ENCODE results near the gene SLC35F5.
"Not testable (repeated sequence)": the region's sequence is repeated elsewhere in the genome, so short reads cannot be mapped to it uniquely, and the experiment has no call there.

The SLC35F5 gene

DNA sequence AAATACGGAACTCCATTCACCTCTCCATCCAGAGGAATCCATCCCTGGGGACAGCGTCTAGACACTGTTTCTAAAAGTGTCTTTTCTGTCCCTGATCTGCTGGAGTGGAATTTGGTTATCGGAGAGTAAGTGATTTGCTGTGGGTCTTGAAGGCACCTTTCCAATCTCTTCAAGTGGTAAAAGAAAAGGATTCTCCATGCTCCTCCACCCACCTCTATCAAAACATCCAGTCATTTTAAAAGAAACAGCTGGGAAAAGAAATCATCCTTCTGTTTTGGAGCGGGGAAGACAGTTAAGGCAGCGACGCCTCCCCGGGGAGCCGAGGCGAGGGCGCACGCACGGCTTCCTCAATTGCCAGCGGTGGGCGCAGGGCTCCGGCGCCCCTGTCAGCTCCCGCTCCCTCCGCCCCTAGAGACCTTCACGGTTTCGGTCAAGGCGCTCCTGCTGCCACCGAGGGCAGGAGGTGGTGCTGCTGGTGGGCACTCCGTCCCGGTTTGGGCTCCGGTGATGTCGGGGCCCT is 547 bp downstream of the SLC35F5 start:
- no peak for DNase-seq (ENCODE audit: low read depth, low spot score)

- no peak for DNase-seq (ENCODE audit: low read depth, low spot score)
Observed at GRCh38 chr2:113755035-113755834, 1.2 kb downstream of the SLC35F5 start.

DNA sequence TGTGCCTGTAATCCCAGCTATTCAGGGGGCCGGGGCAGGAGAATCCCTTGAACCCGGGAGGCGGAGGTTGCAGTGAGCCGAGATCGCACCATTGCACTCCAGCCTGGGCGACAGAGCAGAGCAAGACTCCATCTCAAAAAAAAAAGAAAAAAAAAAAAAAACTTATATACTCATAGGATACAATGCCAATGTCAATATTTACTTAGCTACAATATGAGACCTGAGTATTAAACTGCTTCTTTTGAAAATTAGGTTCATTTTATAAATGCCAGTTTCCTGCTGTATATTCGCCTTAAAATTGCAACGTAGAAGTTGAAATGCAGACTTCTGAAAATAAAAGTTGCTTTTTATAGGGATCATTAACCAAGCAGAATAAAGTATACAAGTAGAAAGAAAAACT is 2.3 kb downstream of the SLC35F5 start:
- no peak for DNase-seq (ENCODE audit: low read depth, low spot score)

- no peak for DNase-seq (ENCODE audit: low read depth, low spot score)
Observed at GRCh38 chr2:113750385-113750784, 6.1 kb downstream of the SLC35F5 start.

DNA sequence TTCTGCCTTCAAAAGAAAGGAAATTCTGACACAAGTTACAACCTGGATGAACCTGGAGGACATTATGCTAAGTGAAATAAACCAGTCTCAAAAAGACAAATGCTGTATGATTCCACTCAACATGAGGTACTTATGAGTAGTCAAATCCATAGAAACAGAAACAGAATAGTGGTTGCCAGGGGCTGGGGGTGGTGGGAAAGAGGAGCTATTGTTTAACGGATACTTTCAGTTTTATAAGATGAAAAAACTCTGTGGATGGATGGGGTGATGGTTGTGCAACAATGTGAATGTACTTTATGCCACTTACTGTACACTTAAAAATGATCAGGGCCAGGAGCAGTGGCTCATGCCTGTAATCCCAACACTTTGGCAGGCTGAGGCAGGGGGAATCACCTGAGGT is 15.4 kb downstream of the SLC35F5 start:
- DNase-seq (ENCODE audit: low read depth, low spot score): no peak

DNA sequence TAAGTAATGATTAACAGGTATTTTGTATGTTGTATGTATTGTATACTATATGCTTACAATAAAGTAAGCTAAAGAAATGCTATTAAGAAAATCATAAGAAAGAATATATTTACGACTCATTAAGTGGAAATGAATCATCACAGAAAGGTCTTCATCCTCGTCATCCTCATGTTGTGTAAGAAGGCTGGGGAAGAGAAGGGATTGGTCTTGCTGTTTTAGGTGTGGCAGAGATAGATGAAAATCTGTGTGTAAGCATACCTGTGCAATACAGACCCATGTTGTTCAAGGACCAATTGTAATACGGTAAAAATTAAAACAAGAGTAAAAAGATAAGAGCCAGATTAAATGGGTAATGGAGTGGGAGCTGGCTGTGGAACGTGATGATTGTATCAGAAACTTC is 16.6 kb downstream of the SLC35F5 start:
- DNase-seq (ENCODE audit: low read depth, low spot score): no peak

DNA sequence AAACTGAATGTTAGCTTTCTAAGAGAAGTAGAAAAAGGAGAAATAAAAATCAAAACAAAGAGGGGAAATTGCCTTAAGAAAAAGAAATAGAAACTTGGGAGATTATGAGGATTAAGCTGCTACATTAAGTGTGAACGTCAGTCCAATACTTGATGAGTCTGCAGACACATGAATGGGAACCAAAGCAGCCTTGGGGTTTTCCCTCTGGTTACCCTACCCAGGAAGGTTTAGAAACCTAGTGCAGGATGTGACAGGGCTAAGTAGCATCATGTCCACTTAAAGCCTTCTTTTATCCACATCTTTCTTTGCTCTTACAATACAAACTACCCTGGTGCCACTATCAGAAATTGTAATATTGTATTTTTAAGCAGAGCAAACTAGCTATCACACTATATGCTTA is 22.3 kb downstream of the SLC35F5 start:
- DNase-seq (ENCODE audit: low read depth, low spot score): no peak

DNA sequence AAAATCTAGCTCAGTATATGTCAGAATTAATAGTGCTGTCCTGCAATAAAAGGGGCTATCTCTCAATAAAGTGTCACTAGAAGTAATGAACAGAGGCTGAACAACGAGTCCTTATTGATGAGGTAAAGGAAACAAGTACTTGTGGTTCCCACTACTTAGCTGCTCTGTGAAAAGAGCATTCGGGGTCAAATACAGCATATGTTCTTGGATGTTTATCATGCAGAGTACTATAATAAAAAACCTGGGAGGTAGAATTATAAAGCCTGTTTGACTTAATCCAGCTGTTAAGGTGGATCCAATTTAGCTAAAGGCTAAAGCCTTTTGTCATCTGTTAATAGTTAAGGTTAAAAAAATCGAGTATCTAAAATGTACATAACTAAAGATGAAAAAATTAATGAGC is 32.4 kb downstream of the SLC35F5 start:
- DNase-seq (ENCODE audit: low read depth, low spot score): no peak

GRCh38 chr2:113723411-113723810 is 33.0 kb downstream of the SLC35F5 start:
- no peak for DNase-seq (ENCODE audit: low read depth, low spot score)

DNA sequence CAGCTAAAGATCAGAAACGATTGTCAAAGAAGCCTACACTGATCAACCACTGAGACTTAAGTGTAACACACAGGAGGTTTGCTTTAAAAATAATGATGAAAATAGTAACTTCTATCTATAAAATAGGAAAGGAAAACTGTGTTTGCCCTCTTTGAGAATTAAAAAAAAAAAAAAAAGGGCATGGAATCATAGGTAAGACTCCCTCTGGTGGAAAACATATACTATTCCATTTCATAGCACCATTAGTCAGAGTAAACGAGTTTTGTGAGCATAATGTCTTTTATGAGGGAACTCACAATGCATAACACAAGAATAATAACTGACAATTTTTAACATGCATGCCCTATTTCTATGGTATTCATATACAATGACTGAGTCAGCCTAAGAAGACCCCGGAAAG is 36.3 kb downstream of the SLC35F5 start:
- DNase-seq (ENCODE audit: low read depth, low spot score): no peak

DNA sequence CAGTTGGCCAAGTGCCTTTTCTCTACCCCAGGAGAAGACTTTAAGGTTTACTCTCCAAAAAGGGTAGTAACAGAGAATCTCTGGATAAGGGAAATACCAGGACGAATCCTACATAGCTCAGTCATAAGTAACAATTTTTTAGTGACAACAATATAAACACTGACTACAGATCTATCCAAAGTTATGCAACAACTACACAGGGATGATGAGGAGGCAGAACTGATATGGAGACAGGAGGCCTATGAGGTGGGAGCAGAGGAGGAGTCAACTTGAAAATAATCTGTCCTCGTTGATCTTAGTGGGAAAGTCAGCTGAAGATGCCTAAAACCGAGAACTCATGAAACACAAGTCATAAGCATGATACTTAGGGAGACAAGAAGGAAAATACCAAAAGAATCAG is 40.2 kb downstream of the SLC35F5 start:
- no peak for DNase-seq (ENCODE audit: low read depth, low spot score)

DNA sequence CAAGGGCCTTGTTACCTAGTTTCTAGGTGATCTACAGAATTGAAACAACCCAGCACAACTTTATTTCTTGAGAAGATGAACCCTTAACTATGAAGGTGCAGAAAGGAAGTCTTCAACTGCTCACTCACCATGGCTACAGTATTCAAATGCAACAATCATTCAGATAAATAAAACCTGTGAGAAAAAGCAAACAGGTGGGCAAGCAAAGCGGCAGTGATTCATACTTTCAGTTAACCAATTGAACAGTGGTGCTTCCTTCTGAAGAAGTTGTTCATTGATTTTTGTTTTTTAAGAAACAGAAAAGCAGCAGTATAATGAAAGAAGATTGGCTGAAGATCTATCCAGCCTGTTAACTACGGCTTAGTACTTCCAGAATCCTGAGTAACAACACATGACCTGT is 43.5 kb downstream of the SLC35F5 start:
- no peak for DNase-seq (ENCODE audit: low read depth, low spot score)

DNA sequence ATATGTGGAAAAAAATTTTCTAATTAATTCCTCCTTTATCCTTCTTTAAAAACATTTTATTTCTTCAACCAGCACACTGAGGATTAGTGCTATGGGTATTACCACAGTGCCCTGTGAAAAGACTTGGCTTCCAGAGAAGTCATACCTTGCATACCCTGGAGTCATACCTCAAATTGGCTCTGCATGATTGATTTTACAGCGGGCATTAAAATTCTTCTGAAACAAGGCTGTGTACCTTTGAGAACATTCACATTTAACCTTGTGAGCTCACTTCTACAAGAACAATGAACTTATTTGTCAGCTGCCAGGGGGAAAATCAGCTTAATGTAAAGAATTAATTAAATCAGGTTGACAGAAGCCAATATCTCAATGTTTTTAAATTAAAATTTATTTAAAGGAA is 44.6 kb downstream of the SLC35F5 start:
- no peak for DNase-seq (ENCODE audit: low read depth, low spot score)

- no peak for DNase-seq (ENCODE audit: low read depth, low spot score)
Observed at GRCh38 chr2:113709022-113709421, 47.4 kb downstream of the SLC35F5 start.

GRCh38 chr2:113707106-113707505 is 49.3 kb downstream of the SLC35F5 start:
- DNase-seq (ENCODE audit: low read depth, low spot score): no peak

- DNase-seq (ENCODE audit: low read depth, low spot score): no peak
Observed at GRCh38 chr2:113705982-113706523, 50.4 kb downstream of the SLC35F5 start.

DNA sequence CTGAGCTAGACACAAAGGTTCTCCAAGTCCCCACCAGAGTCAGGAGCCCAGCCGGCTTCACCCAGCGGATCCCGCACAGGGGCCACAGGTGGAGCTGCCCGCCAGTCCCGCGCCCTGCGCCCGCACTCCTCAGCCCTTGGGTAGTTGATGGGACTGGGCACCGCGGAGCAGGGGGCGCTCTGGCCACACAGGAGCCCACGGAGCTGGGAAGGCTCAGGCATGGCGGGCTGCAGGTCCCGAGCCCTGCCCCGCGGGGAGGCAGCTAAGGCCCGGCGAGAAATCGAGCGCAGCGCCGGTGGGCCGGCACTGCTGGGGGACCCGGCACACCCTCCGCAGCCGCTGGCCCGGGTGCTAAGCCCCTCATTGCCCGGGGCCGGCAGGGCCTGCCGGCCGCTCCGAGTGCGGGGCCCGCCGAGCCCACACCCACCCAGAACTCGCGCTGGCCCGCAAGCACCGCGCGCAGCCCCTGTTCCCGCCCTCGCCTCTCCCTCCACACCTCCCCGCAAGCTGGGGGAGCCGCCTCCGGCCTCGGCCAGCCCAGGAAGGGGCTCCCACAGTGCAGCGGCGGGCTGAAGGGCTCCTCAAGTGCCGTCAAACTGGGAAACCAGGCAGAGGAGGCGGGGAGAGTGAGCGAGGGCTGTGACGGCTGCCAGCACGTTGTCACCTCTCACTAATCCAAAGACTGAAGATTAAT is 52.0 kb downstream of the SLC35F5 start:
- DNase-seq (ENCODE audit: low read depth, low spot score): not testable (repeated sequence)

GRCh38 chr2:113703386-113704299 is 52.8 kb downstream of the SLC35F5 start:
- DNase-seq (ENCODE audit: low read depth, low spot score): no peak

GRCh38 chr2:113700186-113700841 is 56.1 kb downstream of the SLC35F5 start:
- peak; percentile 2 for DNase-seq (ENCODE audit: low read depth, low spot score)

- DNase-seq (ENCODE audit: low read depth, low spot score): no peak
Observed at GRCh38 chr2:113698892-113699447, 57.5 kb downstream of the SLC35F5 start.

GRCh38 chr2:113698251-113698650 is 58.2 kb downstream of the SLC35F5 start:
- not testable (repeated sequence) for DNase-seq (ENCODE audit: low read depth, low spot score)

Data from activated CD4-positive, CD25-positive, alpha-beta regulatory T cell treated with anti-CD3 and anti-CD28 coated beads, Interleukin-2, amount 50 U/mL, for 16 hours (primary cell).